WTC11 (cell line): Measurements from ENCODE around the gene MYOM1.

Experiments
- ATF1 ChIP-seq: sonication (generic); formaldehyde crosslinking; IDR thresholded peaks from 2 replicates; pipeline ENCODE4 v1.8.1; 2023; ENCODE audit warnings: mild to moderate bottlenecking, moderate library complexity, missing genetic modification reagents
- ESRRA ChIP-seq: sonication (generic); formaldehyde crosslinking; IDR thresholded peaks from 2 replicates; pipeline ENCODE4 v1.8.1; 2022; ENCODE audit warnings: mild to moderate bottlenecking, missing genetic modification reagents, borderline replicate concordance
- NR3C1 ChIP-seq: sonication (generic); formaldehyde crosslinking; conservative IDR thresholded peaks from 2 replicates; pipeline ENCODE4 v1.8.1; 2023; ENCODE audit warnings: low read depth, mild to moderate bottlenecking, missing genetic modification reagents
- SP1 ChIP-seq: sonication (generic); formaldehyde crosslinking; conservative IDR thresholded peaks from 2 replicates; pipeline ENCODE4 v1.8.1; 2022; ENCODE audit warnings: missing genetic modification reagents
- TEAD4 ChIP-seq: sonication (generic); formaldehyde crosslinking; IDR thresholded peaks from 2 replicates; pipeline ENCODE4 v1.8.0; 2022; ENCODE audit warnings: mild to moderate bottlenecking, missing genetic modification reagents
- ZNF121 ChIP-seq: sonication (generic); formaldehyde crosslinking; IDR thresholded peaks from 2 replicates; pipeline ENCODE4 v1.8.0; 2023; ENCODE audit warnings: missing genetic modification reagents
- ZNF396 ChIP-seq: fragments of 250-450 bp; sonication (Bioruptor Pico); IDR thresholded peaks from 2 replicates; pipeline ENCODE4 v1.8.0; 2021; ENCODE audit warnings: mild to moderate bottlenecking, moderate library complexity, borderline replicate concordance
- TF ChIP-seq, protein P1 (sequence below): fragments of 200-600 bp; IDR thresholded peaks from 2 replicates; pipeline ENCODE4 v1.8.0; 2022; ENCODE audit warnings: antibody characterized with exemption
- TF ChIP-seq, protein P2 (sequence below): sonication (generic); formaldehyde crosslinking; IDR thresholded peaks from 2 replicates; pipeline ENCODE4 v1.8.1; 2023; ENCODE audit warnings: mild to moderate bottlenecking, moderate library complexity, missing genetic modification reagents
- TF ChIP-seq, protein P3 (sequence below): sonication (generic); formaldehyde crosslinking; IDR thresholded peaks from 2 replicates; pipeline ENCODE4 v1.8.0; 2022; ENCODE audit warnings: mild to moderate bottlenecking, missing genetic modification reagents
- TF ChIP-seq, protein P4 (sequence below): sonication (generic); formaldehyde crosslinking; IDR thresholded peaks from 2 replicates; pipeline ENCODE4 v1.8.1; 2023; ENCODE audit warnings: mild to moderate bottlenecking, missing genetic modification reagents
- TF ChIP-seq, protein P5 (sequence below): sonication (generic); formaldehyde crosslinking; conservative IDR thresholded peaks from 2 replicates; pipeline ENCODE4 v1.8.1; 2022; ENCODE audit warnings: mild to moderate bottlenecking, missing genetic modification reagents
- TF ChIP-seq, protein P6 (sequence below): sonication (generic); formaldehyde crosslinking; IDR thresholded peaks from 2 replicates; pipeline ENCODE4 v1.8.1; 2022; ENCODE audit warnings: low read depth, mild to moderate bottlenecking, moderate library complexity, missing genetic modification reagents, borderline replicate concordance
- TF ChIP-seq, protein P7 (sequence below): sonication (generic); formaldehyde crosslinking; IDR thresholded peaks from 2 replicates; pipeline ENCODE4 v1.8.1; 2023; ENCODE audit warnings: mild to moderate bottlenecking, missing genetic modification reagents, borderline replicate concordance

DNA sequence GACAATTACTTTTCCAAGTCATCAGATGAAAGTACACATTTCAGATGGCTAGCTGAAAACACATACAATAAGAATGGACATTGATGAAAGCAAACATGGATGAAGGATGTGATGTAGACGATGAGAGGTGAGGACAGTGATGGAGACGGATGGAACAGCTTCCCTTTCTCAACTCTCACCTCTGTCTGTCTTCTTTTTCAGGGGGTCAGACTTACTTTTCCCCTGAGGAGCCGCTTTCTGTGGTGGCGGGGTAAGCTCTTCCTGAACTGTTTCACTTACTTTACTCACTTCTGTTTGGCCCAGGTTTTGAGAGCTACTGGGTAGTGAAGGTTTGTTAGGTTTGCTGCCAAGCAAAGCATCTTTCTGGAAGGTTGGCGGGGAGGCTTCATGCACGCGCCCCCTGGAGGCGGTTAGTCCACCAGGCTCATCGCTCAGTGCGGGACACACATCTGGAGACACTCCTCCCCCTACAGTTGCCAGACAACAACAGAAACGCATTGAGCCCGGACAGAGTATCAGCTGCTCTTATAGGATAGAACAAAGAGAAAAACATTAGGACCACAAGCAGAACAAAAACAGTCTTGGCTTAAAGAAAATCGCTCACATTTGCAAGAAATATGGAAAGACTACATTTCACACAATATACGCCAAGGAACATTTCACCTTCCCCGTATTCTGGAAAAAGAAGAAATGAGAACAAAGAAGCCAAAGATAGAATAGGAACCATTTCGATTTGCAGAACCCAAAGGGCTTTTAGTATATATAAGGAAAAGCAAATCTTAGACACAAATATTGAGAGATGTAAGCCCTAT lies 90.5 kb downstream of the MYOM1 start:
- TF ChIP-seq NR3C1 (CRISPR knock-in tag) (no peak), ATF1 (no peak), ZNF121 (no peak), ESRRA (CRISPR knock-in tag) (no peak), SP1 (CRISPR knock-in tag) (no peak), ZNF396 (CRISPR knock-in tag) (no peak), TEAD4 (no peak)
- TF ChIP-seq, protein P1, sequence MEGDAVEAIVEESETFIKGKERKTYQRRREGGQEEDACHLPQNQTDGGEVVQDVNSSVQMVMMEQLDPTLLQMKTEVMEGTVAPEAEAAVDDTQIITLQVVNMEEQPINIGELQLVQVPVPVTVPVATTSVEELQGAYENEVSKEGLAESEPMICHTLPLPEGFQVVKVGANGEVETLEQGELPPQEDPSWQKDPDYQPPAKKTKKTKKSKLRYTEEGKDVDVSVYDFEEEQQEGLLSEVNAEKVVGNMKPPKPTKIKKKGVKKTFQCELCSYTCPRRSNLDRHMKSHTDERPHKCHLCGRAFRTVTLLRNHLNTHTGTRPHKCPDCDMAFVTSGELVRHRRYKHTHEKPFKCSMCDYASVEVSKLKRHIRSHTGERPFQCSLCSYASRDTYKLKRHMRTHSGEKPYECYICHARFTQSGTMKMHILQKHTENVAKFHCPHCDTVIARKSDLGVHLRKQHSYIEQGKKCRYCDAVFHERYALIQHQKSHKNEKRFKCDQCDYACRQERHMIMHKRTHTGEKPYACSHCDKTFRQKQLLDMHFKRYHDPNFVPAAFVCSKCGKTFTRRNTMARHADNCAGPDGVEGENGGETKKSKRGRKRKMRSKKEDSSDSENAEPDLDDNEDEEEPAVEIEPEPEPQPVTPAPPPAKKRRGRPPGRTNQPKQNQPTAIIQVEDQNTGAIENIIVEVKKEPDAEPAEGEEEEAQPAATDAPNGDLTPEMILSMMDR, result peak; percentile 77
- TF ChIP-seq, protein P2, sequence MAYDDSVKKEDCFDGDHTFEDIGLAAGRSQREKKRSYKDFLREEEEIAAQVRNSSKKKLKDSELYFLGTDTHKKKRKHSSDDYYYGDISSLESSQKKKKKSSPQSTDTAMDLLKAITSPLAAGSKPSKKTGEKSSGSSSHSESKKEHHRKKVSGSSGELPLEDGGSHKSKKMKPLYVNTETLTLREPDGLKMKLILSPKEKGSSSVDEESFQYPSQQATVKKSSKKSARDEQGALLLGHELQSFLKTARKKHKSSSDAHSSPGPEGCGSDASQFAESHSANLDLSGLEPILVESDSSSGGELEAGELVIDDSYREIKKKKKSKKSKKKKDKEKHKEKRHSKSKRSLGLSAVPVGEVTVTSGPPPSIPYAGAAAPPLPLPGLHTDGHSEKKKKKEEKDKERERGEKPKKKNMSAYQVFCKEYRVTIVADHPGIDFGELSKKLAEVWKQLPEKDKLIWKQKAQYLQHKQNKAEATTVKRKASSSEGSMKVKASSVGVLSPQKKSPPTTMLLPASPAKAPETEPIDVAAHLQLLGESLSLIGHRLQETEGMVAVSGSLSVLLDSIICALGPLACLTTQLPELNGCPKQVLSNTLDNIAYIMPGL (CRISPR knock-in tag), result no peak
- TF ChIP-seq, protein P3, sequence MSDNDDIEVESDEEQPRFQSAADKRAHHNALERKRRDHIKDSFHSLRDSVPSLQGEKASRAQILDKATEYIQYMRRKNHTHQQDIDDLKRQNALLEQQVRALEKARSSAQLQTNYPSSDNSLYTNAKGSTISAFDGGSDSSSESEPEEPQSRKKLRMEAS (CRISPR knock-in tag), result no peak
- TF ChIP-seq, protein P4, sequence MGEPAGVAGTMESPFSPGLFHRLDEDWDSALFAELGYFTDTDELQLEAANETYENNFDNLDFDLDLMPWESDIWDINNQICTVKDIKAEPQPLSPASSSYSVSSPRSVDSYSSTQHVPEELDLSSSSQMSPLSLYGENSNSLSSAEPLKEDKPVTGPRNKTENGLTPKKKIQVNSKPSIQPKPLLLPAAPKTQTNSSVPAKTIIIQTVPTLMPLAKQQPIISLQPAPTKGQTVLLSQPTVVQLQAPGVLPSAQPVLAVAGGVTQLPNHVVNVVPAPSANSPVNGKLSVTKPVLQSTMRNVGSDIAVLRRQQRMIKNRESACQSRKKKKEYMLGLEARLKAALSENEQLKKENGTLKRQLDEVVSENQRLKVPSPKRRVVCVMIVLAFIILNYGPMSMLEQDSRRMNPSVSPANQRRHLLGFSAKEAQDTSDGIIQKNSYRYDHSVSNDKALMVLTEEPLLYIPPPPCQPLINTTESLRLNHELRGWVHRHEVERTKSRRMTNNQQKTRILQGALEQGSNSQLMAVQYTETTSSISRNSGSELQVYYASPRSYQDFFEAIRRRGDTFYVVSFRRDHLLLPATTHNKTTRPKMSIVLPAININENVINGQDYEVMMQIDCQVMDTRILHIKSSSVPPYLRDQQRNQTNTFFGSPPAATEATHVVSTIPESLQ (CRISPR knock-in tag), result no peak
- TF ChIP-seq, protein P5, sequence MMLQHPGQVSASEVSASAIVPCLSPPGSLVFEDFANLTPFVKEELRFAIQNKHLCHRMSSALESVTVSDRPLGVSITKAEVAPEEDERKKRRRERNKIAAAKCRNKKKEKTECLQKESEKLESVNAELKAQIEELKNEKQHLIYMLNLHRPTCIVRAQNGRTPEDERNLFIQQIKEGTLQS (CRISPR knock-in tag), result no peak
- TF ChIP-seq, protein P6, sequence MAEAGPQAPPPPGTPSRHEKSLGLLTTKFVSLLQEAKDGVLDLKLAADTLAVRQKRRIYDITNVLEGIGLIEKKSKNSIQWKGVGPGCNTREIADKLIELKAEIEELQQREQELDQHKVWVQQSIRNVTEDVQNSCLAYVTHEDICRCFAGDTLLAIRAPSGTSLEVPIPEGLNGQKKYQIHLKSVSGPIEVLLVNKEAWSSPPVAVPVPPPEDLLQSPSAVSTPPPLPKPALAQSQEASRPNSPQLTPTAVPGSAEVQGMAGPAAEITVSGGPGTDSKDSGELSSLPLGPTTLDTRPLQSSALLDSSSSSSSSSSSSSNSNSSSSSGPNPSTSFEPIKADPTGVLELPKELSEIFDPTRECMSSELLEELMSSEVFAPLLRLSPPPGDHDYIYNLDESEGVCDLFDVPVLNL, result no peak
- TF ChIP-seq, protein P7, sequence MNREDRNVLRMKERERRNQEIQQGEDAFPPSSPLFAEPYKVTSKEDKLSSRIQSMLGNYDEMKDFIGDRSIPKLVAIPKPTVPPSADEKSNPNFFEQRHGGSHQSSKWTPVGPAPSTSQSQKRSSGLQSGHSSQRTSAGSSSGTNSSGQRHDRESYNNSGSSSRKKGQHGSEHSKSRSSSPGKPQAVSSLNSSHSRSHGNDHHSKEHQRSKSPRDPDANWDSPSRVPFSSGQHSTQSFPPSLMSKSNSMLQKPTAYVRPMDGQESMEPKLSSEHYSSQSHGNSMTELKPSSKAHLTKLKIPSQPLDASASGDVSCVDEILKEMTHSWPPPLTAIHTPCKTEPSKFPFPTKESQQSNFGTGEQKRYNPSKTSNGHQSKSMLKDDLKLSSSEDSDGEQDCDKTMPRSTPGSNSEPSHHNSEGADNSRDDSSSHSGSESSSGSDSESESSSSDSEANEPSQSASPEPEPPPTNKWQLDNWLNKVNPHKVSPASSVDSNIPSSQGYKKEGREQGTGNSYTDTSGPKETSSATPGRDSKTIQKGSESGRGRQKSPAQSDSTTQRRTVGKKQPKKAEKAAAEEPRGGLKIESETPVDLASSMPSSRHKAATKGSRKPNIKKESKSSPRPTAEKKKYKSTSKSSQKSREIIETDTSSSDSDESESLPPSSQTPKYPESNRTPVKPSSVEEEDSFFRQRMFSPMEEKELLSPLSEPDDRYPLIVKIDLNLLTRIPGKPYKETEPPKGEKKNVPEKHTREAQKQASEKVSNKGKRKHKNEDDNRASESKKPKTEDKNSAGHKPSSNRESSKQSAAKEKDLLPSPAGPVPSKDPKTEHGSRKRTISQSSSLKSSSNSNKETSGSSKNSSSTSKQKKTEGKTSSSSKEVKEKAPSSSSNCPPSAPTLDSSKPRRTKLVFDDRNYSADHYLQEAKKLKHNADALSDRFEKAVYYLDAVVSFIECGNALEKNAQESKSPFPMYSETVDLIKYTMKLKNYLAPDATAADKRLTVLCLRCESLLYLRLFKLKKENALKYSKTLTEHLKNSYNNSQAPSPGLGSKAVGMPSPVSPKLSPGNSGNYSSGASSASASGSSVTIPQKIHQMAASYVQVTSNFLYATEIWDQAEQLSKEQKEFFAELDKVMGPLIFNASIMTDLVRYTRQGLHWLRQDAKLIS (CRISPR knock-in tag), result no peak
